T47D (cell line): ENCODE measurements around the gene NUP210L.
A peak's percentile ranks its signal among the peaks of the same experiment; 100 is the strongest.

Experiments used
- DNase-seq, 2 experiments: peaks; one replicate each; pipeline versions ENCODE4 v3.0.0 to v3.0.0-alpha.2; 2011 to 2012; ENCODE audit warnings: low read depth in 1 of 2, low spot score in 1 of 2
- JUND ChIP-seq: IDR thresholded peaks from 2 replicates; pipeline ENCODE4 v1.6.1; 2012; ENCODE audit warnings: low read depth
- in situ Hi-C: cut with HindIII; loops from 2 replicates; pipeline ENCODE4 v1.10.0; 2016; ENCODE audit warnings: low sequenced_read_pairs, low pct_unique_long_range_greater_than_20kb

Gene NUP210L

GRCh38 chr1:153945131-153945794 is 209.6 kb downstream of the NUP210L start:
- DNase-seq, result peak in 1 of 2 experiments; percentile 62
- TF ChIP-seq JUND, result no peak
- in situ Hi-C loops, result no loop called here

- in situ Hi-C loops, result no loop called here
- no peak for DNase-seq
These were observed 210.1 kb downstream of the NUP210L start for GRCh38 chr1:153944827-153945117.

GRCh38 chr1:153944005-153944826 is 210.7 kb downstream of the NUP210L start:
- TF ChIP-seq JUND, result no peak
- DNase-seq, result no peak
- in situ Hi-C loops, result no loop called here

More at GRCh38 chr1:153944827-153945117, 210.1 kb downstream of the NUP210L start:
- no peak for TF ChIP-seq JUND

- no peak for TF ChIP-seq JUND
- DNase-seq, result no peak
- in situ Hi-C loops, result no loop called here
These were observed 211.9 kb downstream of the NUP210L start for GRCh38 chr1:153942766-153943549.
